Measurements from ENCODE around the gene DGKB.

Gene DGKB

GRCh38 chr7:14258861-14259260, 643.7 kb downstream of the DGKB start:
- TF ChIP-seq YY1 (IDR thresholded peaks at IDR 0.05; ENCODE audit: low read depth) (no peak), MAX (IDR thresholded peaks at IDR 0.05) (no peak), FOXM1 (IDR thresholded peaks at IDR 0.05; ENCODE audit: borderline replicate concordance, low read depth) (no peak), RAD21 (IDR thresholded peaks at IDR 0.05; ENCODE audit: low read depth) (no peak), ZBTB7A (IDR thresholded peaks at IDR 0.05; ENCODE audit: low read depth) (no peak), CEBPB (IDR thresholded peaks at IDR 0.05) (no peak), TAF1 (IDR thresholded peaks at IDR 0.05; ENCODE audit: low read depth) (no peak), TCF12 (IDR thresholded peaks at IDR 0.05; ENCODE audit: low read depth) (no peak), TEAD4 (IDR thresholded peaks at IDR 0.05) (no peak), CREB1 (IDR thresholded peaks at IDR 0.05; ENCODE audit: low read depth) (no peak), EP300 (IDR thresholded peaks at IDR 0.05; ENCODE audit: borderline replicate concordance) (no peak), EGR1 (IDR thresholded peaks at IDR 0.05) (no peak), NFIC (IDR thresholded peaks at IDR 0.05) (no peak)
- TF ChIP-seq, protein P1, sequence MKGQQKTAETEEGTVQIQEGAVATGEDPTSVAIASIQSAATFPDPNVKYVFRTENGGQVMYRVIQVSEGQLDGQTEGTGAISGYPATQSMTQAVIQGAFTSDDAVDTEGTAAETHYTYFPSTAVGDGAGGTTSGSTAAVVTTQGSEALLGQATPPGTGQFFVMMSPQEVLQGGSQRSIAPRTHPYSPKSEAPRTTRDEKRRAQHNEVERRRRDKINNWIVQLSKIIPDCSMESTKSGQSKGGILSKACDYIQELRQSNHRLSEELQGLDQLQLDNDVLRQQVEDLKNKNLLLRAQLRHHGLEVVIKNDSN (IDR thresholded peaks at IDR 0.05), result no peak
- TF ChIP-seq, protein P2, sequence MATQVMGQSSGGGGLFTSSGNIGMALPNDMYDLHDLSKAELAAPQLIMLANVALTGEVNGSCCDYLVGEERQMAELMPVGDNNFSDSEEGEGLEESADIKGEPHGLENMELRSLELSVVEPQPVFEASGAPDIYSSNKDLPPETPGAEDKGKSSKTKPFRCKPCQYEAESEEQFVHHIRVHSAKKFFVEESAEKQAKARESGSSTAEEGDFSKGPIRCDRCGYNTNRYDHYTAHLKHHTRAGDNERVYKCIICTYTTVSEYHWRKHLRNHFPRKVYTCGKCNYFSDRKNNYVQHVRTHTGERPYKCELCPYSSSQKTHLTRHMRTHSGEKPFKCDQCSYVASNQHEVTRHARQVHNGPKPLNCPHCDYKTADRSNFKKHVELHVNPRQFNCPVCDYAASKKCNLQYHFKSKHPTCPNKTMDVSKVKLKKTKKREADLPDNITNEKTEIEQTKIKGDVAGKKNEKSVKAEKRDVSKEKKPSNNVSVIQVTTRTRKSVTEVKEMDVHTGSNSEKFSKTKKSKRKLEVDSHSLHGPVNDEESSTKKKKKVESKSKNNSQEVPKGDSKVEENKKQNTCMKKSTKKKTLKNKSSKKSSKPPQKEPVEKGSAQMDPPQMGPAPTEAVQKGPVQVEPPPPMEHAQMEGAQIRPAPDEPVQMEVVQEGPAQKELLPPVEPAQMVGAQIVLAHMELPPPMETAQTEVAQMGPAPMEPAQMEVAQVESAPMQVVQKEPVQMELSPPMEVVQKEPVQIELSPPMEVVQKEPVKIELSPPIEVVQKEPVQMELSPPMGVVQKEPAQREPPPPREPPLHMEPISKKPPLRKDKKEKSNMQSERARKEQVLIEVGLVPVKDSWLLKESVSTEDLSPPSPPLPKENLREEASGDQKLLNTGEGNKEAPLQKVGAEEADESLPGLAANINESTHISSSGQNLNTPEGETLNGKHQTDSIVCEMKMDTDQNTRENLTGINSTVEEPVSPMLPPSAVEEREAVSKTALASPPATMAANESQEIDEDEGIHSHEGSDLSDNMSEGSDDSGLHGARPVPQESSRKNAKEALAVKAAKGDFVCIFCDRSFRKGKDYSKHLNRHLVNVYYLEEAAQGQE (IDR thresholded peaks at IDR 0.05; ENCODE audit: low read depth), result no peak

DNA sequence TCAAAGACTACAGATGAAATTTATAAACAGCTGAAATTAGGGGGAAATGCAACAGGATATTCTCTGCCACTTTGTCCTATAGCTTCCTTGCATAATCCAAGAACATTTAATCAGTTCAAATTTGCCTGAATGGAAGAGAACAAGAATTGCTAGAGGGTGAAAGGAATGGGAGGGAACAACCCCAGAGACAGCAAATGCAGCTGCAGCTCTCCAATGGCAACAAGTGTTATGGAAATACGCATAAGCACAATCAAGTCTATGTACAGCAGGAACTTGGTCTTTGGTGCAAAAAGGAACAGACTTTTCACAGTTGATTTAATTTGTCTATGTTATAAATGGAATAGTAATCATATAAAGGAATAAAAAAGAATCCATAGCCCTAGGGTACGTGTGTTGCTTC, 644.1 kb downstream of the DGKB start:
- TF ChIP-seq, protein P2 (IDR thresholded peaks at IDR 0.05; ENCODE audit: low read depth), result no peak
- no peak for TF ChIP-seq NFIC (IDR thresholded peaks at IDR 0.05)
- no peak for TF ChIP-seq FOXM1 (IDR thresholded peaks at IDR 0.05; ENCODE audit: borderline replicate concordance, low read depth)
- no peak for TF ChIP-seq RAD21 (IDR thresholded peaks at IDR 0.05; ENCODE audit: low read depth)
- no peak for TF ChIP-seq TAF1 (IDR thresholded peaks at IDR 0.05; ENCODE audit: low read depth)
- TF ChIP-seq, protein P1 (IDR thresholded peaks at IDR 0.05), result no peak
- TF ChIP-seq YY1 (IDR thresholded peaks at IDR 0.05; ENCODE audit: low read depth), result no peak
- TF ChIP-seq MAX (IDR thresholded peaks at IDR 0.05), result no peak
- no peak for TF ChIP-seq CREB1 (IDR thresholded peaks at IDR 0.05; ENCODE audit: low read depth)
- no peak for TF ChIP-seq EP300 (IDR thresholded peaks at IDR 0.05; ENCODE audit: borderline replicate concordance)
- no peak for TF ChIP-seq CEBPB (IDR thresholded peaks at IDR 0.05)
- TF ChIP-seq ZBTB7A (IDR thresholded peaks at IDR 0.05; ENCODE audit: low read depth), result no peak
- TF ChIP-seq EGR1 (IDR thresholded peaks at IDR 0.05), result no peak

DNA sequence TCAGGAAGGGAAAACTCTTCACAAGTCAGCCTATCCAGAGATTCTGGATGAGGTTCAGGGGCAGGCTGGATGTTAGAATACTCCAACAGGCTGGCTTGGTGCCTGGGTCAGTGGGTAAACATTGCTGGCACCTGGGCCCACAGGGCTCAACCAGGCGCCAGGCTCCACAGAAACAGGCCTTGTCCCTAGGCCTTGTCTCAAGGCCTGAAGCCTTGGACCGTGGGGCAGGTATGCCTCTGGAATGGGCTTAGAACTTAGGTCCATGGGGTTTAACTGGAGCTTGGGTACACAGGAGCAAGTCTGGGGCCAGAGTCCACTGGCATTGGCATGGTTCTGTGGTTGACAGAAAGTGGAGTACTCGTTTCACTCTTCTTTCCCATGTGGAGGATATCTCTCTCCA, 650.1 kb downstream of the DGKB start:
- no peak for TF ChIP-seq CREB1 (IDR thresholded peaks at IDR 0.05; ENCODE audit: low read depth)
- TF ChIP-seq CEBPB (IDR thresholded peaks at IDR 0.05), result no peak
- TF ChIP-seq, protein P2 (IDR thresholded peaks at IDR 0.05; ENCODE audit: low read depth), result no peak
- TF ChIP-seq, protein P1 (IDR thresholded peaks at IDR 0.05), result no peak
- no peak for TF ChIP-seq EGR1 (IDR thresholded peaks at IDR 0.05)
- TF ChIP-seq EP300 (IDR thresholded peaks at IDR 0.05; ENCODE audit: borderline replicate concordance), result no peak
- no peak for TF ChIP-seq FOXM1 (IDR thresholded peaks at IDR 0.05; ENCODE audit: borderline replicate concordance, low read depth)
- TF ChIP-seq TEAD4 (IDR thresholded peaks at IDR 0.05), result no peak

DNA sequence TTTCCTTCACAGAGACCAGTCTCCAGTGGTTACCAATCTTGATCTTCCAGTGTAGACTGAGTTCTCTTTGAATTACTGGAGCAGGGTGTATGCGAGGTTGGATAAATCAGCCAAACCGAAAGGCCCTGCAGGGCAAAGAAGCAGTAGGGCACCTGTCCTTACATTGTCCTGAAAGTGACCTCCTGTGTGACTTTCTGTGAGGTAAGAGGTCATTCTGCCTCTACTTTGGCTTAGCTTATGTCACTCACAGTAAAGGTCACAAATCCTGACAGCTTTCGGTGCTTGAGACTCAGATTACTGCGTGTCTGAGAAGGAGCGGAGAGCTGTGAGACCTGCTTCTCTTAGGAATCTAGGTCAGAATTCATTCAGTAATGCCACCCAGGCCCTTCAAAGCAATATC, 660.4 kb downstream of the DGKB start:
- TF ChIP-seq NFIC (IDR thresholded peaks at IDR 0.05) (no peak), ZBTB7A (IDR thresholded peaks at IDR 0.05; ENCODE audit: low read depth) (no peak), YY1 (IDR thresholded peaks at IDR 0.05; ENCODE audit: low read depth) (no peak), RAD21 (IDR thresholded peaks at IDR 0.05; ENCODE audit: low read depth) (no peak), TEAD4 (IDR thresholded peaks at IDR 0.05) (no peak), CEBPB (IDR thresholded peaks at IDR 0.05) (no peak), FOXM1 (IDR thresholded peaks at IDR 0.05; ENCODE audit: borderline replicate concordance, low read depth) (no peak), TCF12 (IDR thresholded peaks at IDR 0.05; ENCODE audit: low read depth) (no peak), TAF1 (IDR thresholded peaks at IDR 0.05; ENCODE audit: low read depth) (no peak), MAX (IDR thresholded peaks at IDR 0.05) (no peak), CREB1 (IDR thresholded peaks at IDR 0.05; ENCODE audit: low read depth) (no peak)

Measured in Ishikawa (cell line).